A549 (cell line): ENCODE data around the gene XCR1. TPM values are rescaled to one million over a fixed set of nuclear protein-coding genes. Genes with fewer than 3 reads are reported as not detected.

ENCODE experiments used
- ATAC-seq, 2 experiments: fragments of 200-7000 bp in 1 of 2; fragments of >200 bp in 1 of 2; cut with Nextera tagmentation in 1 of 2; cut with Tn5 transposase in 1 of 2; 3 replicates each; pipeline versions ENCODE4 v1.8.0 to v1.9.1; 2018 to 2020; ENCODE audit warnings: mild to moderate bottlenecking in 1 of 2, moderate library complexity in 1 of 2
- CTCF ChIA-PET: fragments of 300-600 bp; sonication (Branson Sonifier 250); formaldehyde crosslinking; extraction: SDS; loops from one replicate; lab custom pipeline; 2021; ENCODE audit warnings: antibody characterized with exemption, inconsistent platforms; lab: Yijun Ruan, JAX
- POLR2A ChIA-PET: fragments of 350-600 bp; formaldehyde crosslinking; extraction: SDS; loops from one replicate; lab custom pipeline; 2021; ENCODE audit warnings: antibody characterized with exemption, inconsistent platforms; lab: Yijun Ruan, JAX
- DNase-seq, 2 experiments: peaks; one replicate each; pipeline versions ENCODE4 v3.0.0 to v3.0.0-alpha.2; 2011 to 2016; ENCODE audit warnings: low read depth in 1 of 2, low spot score in 1 of 2
- FAIRE-seq: peaks from 2 replicates; lab custom pipeline; 2011; peaks lifted over from hg19 to GRCh38; lab: Jason Lieb, UNC
- H3K27ac ChIP-seq, 2 experiments: fragments of >200 bp; sonication (Bioruptor Twin); formaldehyde crosslinking; 3 replicates each; pipeline ENCODE4 v1.5.1; 2016 to 2017
- H3K4me1 ChIP-seq: fragments of >200 bp; sonication (Bioruptor Twin); formaldehyde crosslinking; 3 replicates; pipeline ENCODE4 v1.6.1; 2016
- H3K4me2 ChIP-seq: fragments of >200 bp; sonication (Bioruptor Twin); formaldehyde crosslinking; 3 replicates; pipeline ENCODE4 v1.6.1; 2016
- H3K4me3 ChIP-seq: fragments of >200 bp; sonication (Bioruptor Twin); formaldehyde crosslinking; 3 replicates; pipeline ENCODE4 v1.5.1; 2016
- H3K9me3 ChIP-seq: fragments of >200 bp; sonication (Bioruptor Twin); formaldehyde crosslinking; 3 replicates; pipeline ENCODE4 v1.6.1; 2016
- ATOH8 ChIP-seq: fragments of 250-450 bp; sonication (Bioruptor Pico); IDR thresholded peaks from 2 replicates; pipeline ENCODE4 v1.5.0; 2020; ENCODE audit warnings: low read depth, mild to moderate bottlenecking, moderate library complexity
- BHLHE40 ChIP-seq: IDR thresholded peaks from 2 replicates; pipeline ENCODE4 v1.6.1; 2012; ENCODE audit warnings: low read depth, low read length, inconsistent platforms
- CHD2 ChIP-seq: fragments of 150-350 bp; IDR thresholded peaks from 2 replicates; pipeline ENCODE4 v1.6.1; 2014; ENCODE audit warnings: low read length; ENCODE audit not compliant: partially characterized antibody
- CHD4 ChIP-seq: fragments of 200-600 bp; sonication (generic); IDR thresholded peaks from 2 replicates; pipeline ENCODE4 v1.6.1; 2016; ENCODE audit warnings: antibody characterized with exemption, mild to moderate bottlenecking, borderline replicate concordance
- CTCF ChIP-seq: fragments of >200 bp; sonication (Bioruptor Twin); formaldehyde crosslinking; IDR thresholded peaks from 3 replicates; pipeline ENCODE4 v1.5.1; 2016
- EP300 ChIP-seq, 2 experiments: fragments of >200 bp; sonication (Bioruptor Twin); formaldehyde crosslinking; IDR thresholded peaks; 2 replicates in 1 of 2; 3 replicates in 1 of 2; pipeline ENCODE4 v1.6.1; 2016 to 2017
- ESRRA ChIP-seq: fragments of 150-350 bp; IDR thresholded peaks from 2 replicates; pipeline ENCODE4 v1.6.1; 2014; ENCODE audit warnings: mild to moderate bottlenecking, low read length, borderline replicate concordance
- FOSL2 ChIP-seq, 2 experiments: fragments of 450-650 bp in 1 of 2; fragments of >200 bp in 1 of 2; sonication (Bioruptor Twin) in 1 of 2; formaldehyde crosslinking; IDR thresholded peaks; 2 replicates each; pipeline versions ENCODE4 v1.5.0 to v1.6.1; 2016 to 2020; ENCODE audit warnings: mild to moderate bottlenecking in 1 of 2, moderate library complexity in 1 of 2
- HOXB13 ChIP-seq: fragments of 250-450 bp; sonication (Bioruptor Pico); IDR thresholded peaks from 2 replicates; pipeline ENCODE4 v1.5.0; 2020; ENCODE audit warnings: low read depth, mild to moderate bottlenecking, moderate library complexity
- MAFK ChIP-seq: fragments of 450-650 bp; IDR thresholded peaks from 2 replicates; pipeline ENCODE4 v1.6.1; 2014; ENCODE audit not compliant: partially characterized antibody
- MAX ChIP-seq: IDR thresholded peaks from 2 replicates; pipeline ENCODE4 v1.6.1; 2012
- MAZ ChIP-seq: fragments of 150-350 bp; IDR thresholded peaks from 2 replicates; pipeline ENCODE4 v1.6.1; 2014; ENCODE audit warnings: antibody characterized with exemption, low read depth, low read length, borderline replicate concordance
- RARB ChIP-seq: fragments of 250-450 bp; sonication (Bioruptor Pico); IDR thresholded peaks from 2 replicates; pipeline ENCODE4 v1.8.0; 2021; ENCODE audit warnings: mild to moderate bottlenecking, moderate library complexity
- RCOR1 ChIP-seq: fragments of 150-350 bp; IDR thresholded peaks from 2 replicates; pipeline ENCODE4 v1.6.1; 2014; ENCODE audit warnings: antibody characterized with exemption, low read length, low read depth
- REST ChIP-seq: fragments of 200-600 bp; sonication (generic); IDR thresholded peaks from 2 replicates; pipeline ENCODE4 v1.6.1; 2016; ENCODE audit warnings: antibody characterized with exemption, mild to moderate bottlenecking, moderate library complexity
- RNF2 ChIP-seq: fragments of 200-600 bp; sonication (generic); IDR thresholded peaks from 2 replicates; pipeline ENCODE4 v1.6.1; 2016; ENCODE audit warnings: low read depth, mild to moderate bottlenecking, antibody characterized with exemption, moderate library complexity, borderline replicate concordance
- SREBF2 ChIP-seq: fragments of 450-650 bp; IDR thresholded peaks from 2 replicates; pipeline ENCODE4 v1.6.1; 2014; ENCODE audit warnings: mild to moderate bottlenecking, moderate library complexity
- TFCP2L1 ChIP-seq: fragments of 250-450 bp; sonication (Bioruptor Pico); IDR thresholded peaks from 2 replicates; pipeline ENCODE4 v1.5.0; 2021; ENCODE audit warnings: mild to moderate bottlenecking
- USF2 ChIP-seq: fragments of 450-650 bp; IDR thresholded peaks from 2 replicates; pipeline ENCODE4 v1.6.1; 2014; ENCODE audit warnings: antibody characterized with exemption
- ZC3H11A ChIP-seq: fragments of 450-650 bp; IDR thresholded peaks from 2 replicates; pipeline ENCODE4 v1.6.1; 2014; ENCODE audit warnings: antibody characterized with exemption, mild to moderate bottlenecking
- ZSCAN20 ChIP-seq: fragments of 250-450 bp; sonication (Bioruptor Pico); IDR thresholded peaks from 2 replicates; pipeline ENCODE4 v1.8.0; 2022; ENCODE audit warnings: mild to moderate bottlenecking, moderate library complexity
- WGBS: methylation state at CpG from one replicate; pipeline ENCODE4 v1.1.6; 2017; ENCODE audit errors: missing lambda C conversion rate; 5-methylcytosine and 5-hydroxymethylcytosine counted together
- polyA plus RNA-seq, 4 experiments: library from polyadenylated mRNA; depleted of rRNA in 3 of 4; stranded (reverse); fragments of >200 nt; fragmentation: RNase III in 1 of 4; extraction: RNeasy Plus Mini Kit Qiagen cat#74134 plus additional on column Dnase treatment in 1 of 4; gene quantifications; 2 replicates in 3 of 4; 3 replicates in 1 of 4; pipeline ENCODE4 v1.2.3, GENCODE V29; 2011 to 2017

XCR1 gene
- polyA plus RNA-seq, 2 of the 4 experiments (the other 2 are of a cell fraction): not detected

- H3K9me3 ChIP-seq: no peaks in the 10 kb centered on the region; the same call in 2 of the 3 replicates
These were observed 4.1 kb downstream of the XCR1 start for GRCh38 chr3:46022909-46023785.

GRCh38 chr3:46021516-46021915, 5.8 kb downstream of the XCR1 start:
- FAIRE-seq: no peak
- 69% methylated on average over 8 of the region's 8 CpGs for WGBS
- no peak overlapping the region for H3K4me2 ChIP-seq
- H3K4me1 ChIP-seq: no peaks in the 10 kb centered on the region
- DNase-seq: no peak
- ChIA-PET CTCF (no interaction called here), POLR2A (no interaction called here)
- H3K4me3 ChIP-seq: no peak overlapping the region
- H3K27ac ChIP-seq: no peak overlapping the region
- TF ChIP-seq MAFK (no peak), RCOR1 (no peak), MAX (no peak), ESRRA (no peak), SREBF2 (no peak), USF2 (no peak), CTCF (no peak), HOXB13 (CRISPR knock-in tag) (no peak), MAZ (no peak), REST (no peak), ZSCAN20 (CRISPR knock-in tag) (no peak), ZC3H11A (no peak), CHD4 (no peak), ATOH8 (no peak), TFCP2L1 (no peak), FOSL2 (IDR thresholded peaks at IDR 0.05) (no peak), FOSL2 (CRISPR knock-in tag; IDR thresholded peaks at IDR 0.05) (no peak), BHLHE40 (no peak), CHD2 (no peak), EP300 (IDR thresholded peaks at IDR 0.05) (no peak)
- H3K9me3 ChIP-seq: no peaks in the 10 kb centered on the region
- no peak for ATAC-seq

More at GRCh38 chr3:46022909-46023785, 4.1 kb downstream of the XCR1 start:
- no peak overlapping the region for H3K4me3 ChIP-seq
- CTCF ChIA-PET: interaction anchor here (1.3 kb wide), 1 partner anchor 14 kb away, joined by 3 read pairs; no protein-coding TSS in a partner anchor
- H3K27ac ChIP-seq: no peak overlapping the region
- no peak for TF ChIP-seq ZC3H11A
- no peak for TF ChIP-seq RARB
- no peak for TF ChIP-seq RNF2
- TF ChIP-seq, all 56 proteins: peak for 0
- ATAC-seq (no peak), FAIRE-seq (no peak), DNase-seq (no peak)
- H3K4me2 ChIP-seq: no peak overlapping the region
- WGBS: 71% methylated on average over 34 of the region's 34 CpGs
- no peaks in the 10 kb centered on the region for H3K4me1 ChIP-seq
- POLR2A ChIA-PET: no interaction called here
